Naive thymus-derived CD8-positive, alpha-beta T cell (primary cell): ENCODE data around the gene CACHD1. TPM values are rescaled to one million over a fixed set of nuclear protein-coding genes. Genes with fewer than 3 reads are reported as not detected.

Experiments
- ATAC-seq, 2 donors: fragments of 150-1000 bp; cut with Tn5 transposase in 1 of 2; sonication (Bioruptor Pico), chemical (Tn5 transposase) in 1 of 2; 1 replicate in 1 of 2; 2 replicates in 1 of 2; pipeline ENCODE4 v1.10.0; 2021; ENCODE audit warnings: mild to moderate bottlenecking in 2 of 2, moderate library complexity in 2 of 2
- POLR2A ChIA-PET: fragments of 350-600 bp; sonication (Branson Sonifier 250); formaldehyde crosslinking; loops from one replicate; lab custom pipeline; 2021; ENCODE audit warnings: antibody characterized with exemption; lab: Charles Lee
- DNase-seq, 10 donors: peaks; one replicate each; pipeline versions ENCODE4 v3.0.0 to v3.0.0-alpha.2; 2020 to 2022
- H3K27ac Mint-ChIP-seq, 10 donors: one replicate each; pipeline ENCODE4 v1.8.0; 2020 to 2022; ENCODE audit warnings: mild to moderate bottlenecking in 10 of 10, mixed read lengths in 10 of 10, moderate library complexity in 4 of 10, inconsistent platforms in 1 of 10
- H3K27me3 Mint-ChIP-seq, 5 donors: one replicate each; pipeline ENCODE4 v1.8.0; 2021 to 2022; ENCODE audit warnings: mixed read lengths in 5 of 5
- H3K36me3 Mint-ChIP-seq, 3 donors: one replicate each; pipeline ENCODE4 v1.8.0; 2020 to 2022; ENCODE audit warnings: mixed read lengths in 3 of 3, mild to moderate bottlenecking in 2 of 3, inconsistent platforms in 1 of 3
- H3K4me1 Mint-ChIP-seq, 4 donors: one replicate each; pipeline ENCODE4 v1.8.0; 2021 to 2022; ENCODE audit warnings: mixed read lengths in 4 of 4
- H3K4me3 Mint-ChIP-seq, 10 donors: one replicate each; pipeline ENCODE4 v1.8.0; 2020 to 2022; ENCODE audit warnings: mild to moderate bottlenecking in 10 of 10, mixed read lengths in 10 of 10, moderate library complexity in 6 of 10, inconsistent platforms in 1 of 10
- H3K9me3 Mint-ChIP-seq, 9 donors: one replicate each; pipeline ENCODE4 v1.8.0; 2020 to 2022; ENCODE audit warnings: mixed read lengths in 9 of 9, mild to moderate bottlenecking in 3 of 9, inconsistent platforms in 1 of 9, moderate library complexity in 1 of 9
- polyA plus RNA-seq, 3 donors: library from polyadenylated mRNA; unstranded; fragments of 300-500 nt; fragmentation: Illumina TruSeq; gene quantifications; one replicate each; pipeline ENCODE4 v1.2.3, GENCODE V29; 2021
- total RNA-seq, 8 experiments: library from RNA in 2 of 8; stranded (reverse) in 2 of 8; gene quantifications; one replicate each; pipeline ENCODE4 v1.2.3 and lab custom pipeline; 2021 to 2026

CACHD1 gene
- total and polyA plus RNA-seq, 5 experiments from 2014 or later = 0.80 to 5.2 (median 3.3) TPM

DNA sequence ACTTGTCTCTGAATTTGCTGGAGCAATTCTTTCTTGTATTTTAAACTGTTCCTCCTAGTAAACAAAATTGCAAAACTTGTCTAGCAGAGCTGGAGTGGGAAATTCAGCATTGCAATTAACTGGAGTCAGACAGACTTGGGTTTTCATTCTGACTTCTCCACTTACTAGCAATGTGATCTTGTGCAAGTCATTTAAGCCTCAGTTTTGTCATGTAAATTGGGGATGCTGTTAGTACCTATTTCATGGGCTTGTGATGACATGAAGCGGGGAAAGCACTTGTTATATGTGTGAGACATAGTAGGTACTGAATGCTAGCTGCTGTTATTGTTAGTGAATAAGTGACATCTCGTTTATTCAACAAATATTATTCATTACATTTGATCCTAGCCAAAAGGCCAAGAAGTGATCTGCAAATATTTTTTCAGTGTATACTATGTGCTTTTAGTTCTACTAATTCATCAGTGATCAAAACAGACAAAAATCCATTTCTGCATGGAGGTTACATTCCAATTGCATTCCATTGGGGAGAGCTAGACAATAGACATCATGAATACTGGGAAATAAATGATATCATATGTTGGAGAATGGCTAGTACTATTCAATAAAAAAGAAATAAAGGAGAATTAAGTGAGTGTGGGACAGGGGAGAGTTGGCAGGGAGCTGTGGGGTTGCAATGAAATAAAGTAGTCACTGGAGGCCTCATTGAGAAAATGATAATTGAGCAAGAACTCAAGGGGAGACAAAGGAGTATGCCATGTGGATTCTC, 47.1 kb downstream of the CACHD1 start:
- POLR2A ChIA-PET = interaction anchor here (0.5 kb wide), 1 partner anchor 15 kb away, joined by 4 read pairs; no protein-coding TSS in a partner anchor
- Mint-ChIP-seq H3K4me1 (peaks cover 4 to 34% (median 17%) of the 10 kb centered on the region in 4 donors), H3K9me3 (no peaks in the 10 kb centered on the region), H3K4me3 (no peak overlapping the region), H3K27ac (peak overlapping the region in 1 of 10 donors; percentile 3), H3K27me3 (no peaks in the 10 kb centered on the region), H3K36me3 (peaks cover 0 to 2% (median 0%) of the 10 kb centered on the region in 3 donors)
- no peak for ATAC-seq
- DNase-seq = no peak

DNA sequence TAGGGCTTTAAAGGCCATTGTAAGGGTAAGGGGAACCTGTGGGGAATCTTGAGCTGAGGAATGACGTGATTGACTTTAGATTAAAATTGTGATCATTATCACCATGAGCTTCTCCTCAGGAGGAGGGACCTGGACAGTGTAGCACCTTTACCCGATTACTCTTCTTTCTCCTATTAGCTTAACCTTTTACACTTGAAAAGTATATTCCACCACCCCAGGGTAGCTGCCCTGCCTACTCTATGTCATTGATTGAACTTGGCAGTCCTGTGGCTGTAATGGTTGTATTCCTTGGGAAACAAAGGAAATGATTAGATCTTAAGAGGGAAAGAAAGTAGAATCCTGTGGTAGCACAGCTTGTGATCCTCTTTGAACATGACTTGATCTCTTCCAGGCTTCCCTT, 47.7 kb downstream of the CACHD1 start:
- H3K4me3 Mint-ChIP-seq = no peak overlapping the region
- peaks cover 0 to 2% (median 0%) of the 10 kb centered on the region in 3 donors for H3K36me3 Mint-ChIP-seq
- H3K27me3 Mint-ChIP-seq = no peaks in the 10 kb centered on the region
- H3K27ac Mint-ChIP-seq = no peak overlapping the region
- H3K4me1 Mint-ChIP-seq = peaks cover under 1 to 29% (median 14%) of the 10 kb centered on the region in 4 donors
- POLR2A ChIA-PET = no interaction called here
- no peaks in the 10 kb centered on the region for H3K9me3 Mint-ChIP-seq
- ATAC-seq = no peak
- DNase-seq = no peak

DNA sequence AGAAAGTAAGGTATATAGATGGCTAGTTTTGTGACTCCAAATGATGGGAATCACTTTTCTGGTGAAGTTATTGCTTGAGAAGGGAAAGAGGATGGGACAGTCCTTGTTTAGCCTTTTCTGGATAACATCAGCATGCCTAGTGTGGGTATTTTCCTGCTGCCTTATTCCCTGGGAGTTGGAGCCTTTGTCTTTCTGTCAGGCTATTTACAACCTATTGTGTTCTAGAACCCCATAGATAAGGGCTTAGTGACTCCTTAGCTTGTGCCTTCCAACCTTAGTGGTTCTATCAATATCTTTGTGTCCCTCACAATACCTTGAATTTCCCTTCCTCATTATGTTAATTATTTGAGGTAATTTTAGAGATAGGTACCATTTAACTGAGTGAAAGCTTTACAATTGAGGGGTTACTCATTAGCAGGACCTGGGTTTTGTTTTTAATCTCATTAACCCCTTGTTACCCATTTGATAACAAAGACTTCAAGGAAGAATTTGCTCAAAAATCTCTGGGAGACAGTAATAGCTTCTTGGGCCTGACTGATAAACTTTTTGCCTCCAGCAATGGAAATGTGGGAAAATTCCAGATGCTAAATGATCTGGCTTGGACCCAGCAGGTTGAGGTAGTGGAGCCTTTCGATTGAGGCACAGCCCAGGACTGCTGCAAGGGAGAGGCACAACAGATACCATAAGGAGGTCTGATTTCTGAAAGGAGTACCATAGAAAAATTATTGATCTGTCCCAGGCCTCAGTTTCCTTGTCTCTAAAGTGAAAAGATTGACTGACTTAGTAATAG, 49.0 kb downstream of the CACHD1 start:
- ATAC-seq (no peak), DNase-seq (no peak)
- Mint-ChIP-seq H3K4me1 (peaks cover 0 to 24% (median 10%) of the 10 kb centered on the region in 4 donors), H3K27ac (no peak overlapping the region), H3K36me3 (peaks cover 0 to 2% (median 0%) of the 10 kb centered on the region in 3 donors), H3K27me3 (no peaks in the 10 kb centered on the region), H3K9me3 (no peaks in the 10 kb centered on the region), H3K4me3 (no peak overlapping the region)
- POLR2A ChIA-PET = no interaction called here

DNA sequence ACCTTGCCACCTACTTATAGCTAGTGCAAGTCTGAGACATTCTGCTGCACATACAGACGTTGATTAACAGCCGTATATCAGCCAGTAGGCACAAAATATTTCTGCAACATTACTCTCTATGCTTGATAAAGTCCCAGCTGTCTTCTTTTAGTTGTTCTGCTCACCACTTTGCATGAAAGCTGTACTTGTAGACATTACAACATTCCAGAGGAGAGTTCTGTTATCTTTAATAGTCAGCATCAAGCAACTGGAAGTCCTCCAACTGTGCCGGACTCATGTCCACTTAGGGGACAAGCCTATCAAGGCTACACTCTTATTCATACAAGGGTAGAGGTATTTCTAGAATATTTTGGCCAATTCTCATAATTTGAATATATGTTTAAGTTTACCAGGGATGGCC, 50.0 kb downstream of the CACHD1 start:
- Mint-ChIP-seq H3K27me3 (no peaks in the 10 kb centered on the region), H3K9me3 (no peaks in the 10 kb centered on the region), H3K4me1 (peaks cover 0 to 18% (median 6%) of the 10 kb centered on the region in 4 donors), H3K4me3 (no peak overlapping the region), H3K27ac (peak overlapping the region in 2 of 10 donors; percentile 11 to 19), H3K36me3 (peaks cover 0 to 2% (median 0%) of the 10 kb centered on the region in 3 donors)
- ATAC-seq = no peak
- no peak for DNase-seq
- POLR2A ChIA-PET = no interaction called here

DNA sequence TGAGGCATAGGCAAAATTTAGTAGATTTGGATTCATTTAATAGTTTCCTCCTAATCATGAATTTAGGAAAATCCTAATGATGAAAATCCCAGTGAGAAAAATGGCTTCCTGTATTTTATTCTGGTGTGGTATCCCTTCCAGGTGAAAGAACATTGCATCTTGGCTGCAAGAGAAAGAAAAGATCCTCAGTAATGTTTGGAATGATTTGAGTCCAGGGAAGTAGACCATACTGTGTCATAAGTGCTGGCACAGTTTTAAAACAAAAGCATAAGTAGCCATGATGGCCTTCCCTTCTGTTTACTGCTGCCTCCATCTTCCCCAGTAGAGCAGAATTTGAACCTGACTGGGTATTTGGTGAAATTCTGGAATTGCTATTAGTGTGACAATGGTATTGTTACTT, 52.8 kb downstream of the CACHD1 start:
- POLR2A ChIA-PET = no interaction called here
- H3K27ac Mint-ChIP-seq = no peak overlapping the region
- H3K27me3 Mint-ChIP-seq = no peaks in the 10 kb centered on the region
- no peaks in the 10 kb centered on the region for H3K9me3 Mint-ChIP-seq
- peaks cover 8 to 29% (median 16%) of the 10 kb centered on the region in 4 donors for H3K4me1 Mint-ChIP-seq
- peaks cover 0 to 2% (median 0%) of the 10 kb centered on the region in 3 donors for H3K36me3 Mint-ChIP-seq
- ATAC-seq (no peak), DNase-seq (no peak)
- no peak overlapping the region for H3K4me3 Mint-ChIP-seq

DNA sequence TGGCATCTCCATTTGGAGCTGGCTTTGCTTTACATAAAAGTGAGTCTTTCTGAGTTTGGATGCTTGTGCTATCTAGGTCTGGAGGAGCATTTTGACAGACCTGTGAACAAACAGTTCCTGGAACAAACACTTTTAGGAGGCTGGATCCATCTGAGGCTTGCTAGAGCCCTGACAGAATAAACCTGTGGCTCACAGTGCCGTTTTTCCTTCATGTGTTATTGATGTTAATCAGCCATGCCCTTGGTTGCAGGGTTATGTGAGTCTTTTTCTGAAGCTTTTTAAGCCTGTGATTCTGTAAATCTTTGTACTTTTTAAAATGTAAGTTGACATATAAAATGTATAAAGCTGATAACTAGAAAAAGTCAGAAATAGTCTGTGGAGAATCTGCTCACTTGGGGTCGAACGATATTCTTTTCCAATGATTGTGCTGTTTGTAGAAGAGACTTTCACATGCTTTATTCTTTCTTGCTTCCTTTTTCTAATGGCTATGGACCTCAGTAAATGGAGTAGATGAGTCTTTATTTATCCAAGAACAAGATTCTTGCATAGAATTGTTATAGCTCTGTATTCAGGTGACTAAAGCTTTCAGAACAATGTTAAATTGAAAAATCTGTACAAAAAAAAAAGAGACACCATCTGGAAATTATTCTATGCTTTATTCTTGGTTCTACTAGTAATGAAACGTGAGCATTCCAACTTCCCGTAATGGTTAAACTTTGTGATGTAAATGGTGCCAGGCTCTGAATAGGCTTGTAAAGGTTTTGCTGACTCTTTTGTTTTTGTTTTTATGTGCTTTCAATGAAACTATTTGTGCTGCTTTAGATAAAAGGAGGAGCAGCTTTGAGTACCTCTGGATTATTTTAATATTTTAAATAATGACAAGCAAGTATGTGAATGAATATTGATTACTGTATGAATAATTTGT, 53.7 kb downstream of the CACHD1 start:
- ATAC-seq (no peak), DNase-seq (no peak)
- H3K9me3 Mint-ChIP-seq = no peaks in the 10 kb centered on the region
- POLR2A ChIA-PET = no interaction called here
- H3K27me3 Mint-ChIP-seq = no peaks in the 10 kb centered on the region
- H3K27ac Mint-ChIP-seq = peak overlapping the region in 1 of 10 donors; percentile 9
- H3K4me3 Mint-ChIP-seq = no peak overlapping the region
- peaks cover 8 to 30% (median 18%) of the 10 kb centered on the region in 4 donors for H3K4me1 Mint-ChIP-seq
- H3K36me3 Mint-ChIP-seq = peaks cover 0 to 2% (median 0%) of the 10 kb centered on the region in 3 donors

DNA sequence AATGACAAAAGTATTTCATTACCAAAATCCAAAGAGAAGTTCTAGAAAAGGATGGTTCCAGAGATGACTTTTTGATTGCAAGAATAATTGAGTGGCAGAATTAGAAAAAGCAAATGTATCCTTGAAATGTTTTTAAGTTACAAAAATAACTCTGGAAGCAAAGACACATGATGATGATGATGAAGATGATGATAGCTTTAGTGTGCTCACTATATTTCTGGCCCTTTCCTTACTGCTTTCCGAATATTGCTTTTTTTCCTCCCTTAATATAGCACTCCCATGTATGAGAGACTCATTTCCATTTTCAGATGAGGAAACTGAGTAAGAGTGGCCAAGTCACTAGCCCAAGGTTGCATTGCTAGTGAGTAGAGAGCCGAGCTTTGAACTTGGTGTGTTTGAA, 54.7 kb downstream of the CACHD1 start:
- peaks cover 0 to 2% (median 0%) of the 10 kb centered on the region in 3 donors for H3K36me3 Mint-ChIP-seq
- no peak overlapping the region for H3K27ac Mint-ChIP-seq
- H3K9me3 Mint-ChIP-seq = no peaks in the 10 kb centered on the region
- peaks cover 8 to 33% (median 18%) of the 10 kb centered on the region in 4 donors for H3K4me1 Mint-ChIP-seq
- H3K4me3 Mint-ChIP-seq = no peak overlapping the region
- no peak for ATAC-seq
- DNase-seq = no peak
- H3K27me3 Mint-ChIP-seq = no peaks in the 10 kb centered on the region
- POLR2A ChIA-PET = interaction anchor here (0.6 kb wide), 1 partner anchor 9 kb away, joined by 6 read pairs; no protein-coding TSS in a partner anchor

DNA sequence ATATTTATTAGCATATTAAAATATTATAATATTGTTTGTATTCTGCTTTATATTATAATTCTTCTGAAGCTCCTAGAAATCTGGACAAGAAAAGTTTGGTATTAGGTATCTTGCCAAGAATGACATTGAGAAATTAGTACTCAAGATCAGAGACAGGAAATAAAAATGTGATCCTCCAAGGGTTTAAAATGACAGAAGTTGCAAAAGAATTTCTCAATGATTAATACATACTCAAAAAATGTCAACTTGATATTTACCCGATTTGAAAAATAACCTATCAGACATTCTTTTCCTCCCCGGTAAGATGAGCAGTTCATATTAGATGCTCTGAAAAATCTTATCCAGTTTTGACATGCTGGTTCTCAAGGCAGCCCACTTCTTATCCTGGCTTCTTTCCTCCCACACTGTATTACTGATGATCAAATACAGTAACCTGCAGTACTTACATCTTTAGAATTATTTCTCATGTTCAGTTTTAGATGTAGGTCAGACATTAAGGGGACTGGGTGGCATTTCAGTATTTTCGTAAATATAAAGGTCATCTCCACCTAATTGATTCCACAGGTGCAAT, 55.3 kb downstream of the CACHD1 start:
- no peaks in the 10 kb centered on the region for H3K9me3 Mint-ChIP-seq

DNA sequence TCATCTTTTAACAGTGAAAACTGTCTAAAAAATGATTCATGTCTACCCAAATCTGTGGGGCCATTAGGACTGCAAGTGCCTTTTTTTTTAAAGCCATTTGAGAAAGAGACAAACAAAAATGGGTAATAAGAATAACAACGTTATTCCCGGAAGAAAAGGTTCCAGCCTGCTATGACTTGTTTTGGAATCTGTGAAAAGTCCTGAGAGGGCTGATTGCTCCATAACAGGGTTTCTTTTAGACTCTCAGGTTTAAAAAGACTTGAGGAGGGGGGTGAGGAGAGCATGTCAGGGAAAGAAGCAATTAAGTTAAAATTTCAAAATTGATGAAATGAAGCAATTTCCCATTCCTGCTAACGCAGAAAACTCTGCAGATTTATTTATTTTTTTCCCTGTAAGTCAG, 56.4 kb downstream of the CACHD1 start:
- Mint-ChIP-seq H3K4me1 (peaks cover 8 to 38% (median 20%) of the 10 kb centered on the region in 4 donors), H3K4me3 (no peak overlapping the region), H3K9me3 (no peaks in the 10 kb centered on the region), H3K36me3 (no peaks in the 10 kb centered on the region), H3K27ac (no peak overlapping the region), H3K27me3 (no peaks in the 10 kb centered on the region)
- POLR2A ChIA-PET = no interaction called here
- no peak for ATAC-seq
- DNase-seq = no peak

More for the DNA sequence above, 55.3 kb downstream of the CACHD1 start:
- ATAC-seq = no peak
- Mint-ChIP-seq H3K27me3 (no peaks in the 10 kb centered on the region), H3K27ac (no peak overlapping the region), H3K36me3 (no peaks in the 10 kb centered on the region), H3K4me3 (no peak overlapping the region), H3K4me1 (peaks cover 8 to 33% (median 18%) of the 10 kb centered on the region in 4 donors)
- DNase-seq = no peak
- POLR2A ChIA-PET = interaction anchor here (0.6 kb wide), 1 partner anchor 8 kb away, joined by 6 read pairs; no protein-coding TSS in a partner anchor

DNA sequence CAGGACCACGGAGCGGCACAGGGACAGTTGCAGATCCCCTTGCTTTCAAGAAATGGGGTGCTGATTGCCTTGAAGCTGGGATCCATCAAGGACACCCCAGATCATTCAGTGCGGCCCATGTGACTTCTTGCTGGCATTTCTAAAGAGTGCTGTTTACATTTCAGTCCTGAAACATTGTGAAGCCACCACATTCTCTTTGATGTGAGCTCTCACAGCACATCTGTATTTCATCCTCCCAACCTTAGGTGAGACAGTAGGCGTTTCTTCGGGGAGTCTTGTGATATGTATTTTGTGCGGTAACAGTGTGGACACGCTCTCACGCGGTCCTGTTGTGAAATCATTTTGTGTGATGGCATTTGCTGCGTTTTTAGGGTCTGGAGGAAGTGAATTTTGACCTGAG, 57.2 kb downstream of the CACHD1 start:
- Mint-ChIP-seq H3K4me3 (peak overlapping the region in 9 of 10 donors; percentile 31 to 75 (median 59)), H3K36me3 (no peaks in the 10 kb centered on the region), H3K9me3 (no peaks in the 10 kb centered on the region), H3K27me3 (no peaks in the 10 kb centered on the region), H3K27ac (peak overlapping the region in 7 of 10 donors; percentile 0 to 69 (median 44)), H3K4me1 (peaks cover 8 to 40% (median 27%) of the 10 kb centered on the region in 4 donors)
- DNase-seq (peak in 6 of 10 donors; percentile 6 to 49 (median 27)), ATAC-seq (peak; percentile 95 to 96)
- POLR2A ChIA-PET = no interaction called here

DNA sequence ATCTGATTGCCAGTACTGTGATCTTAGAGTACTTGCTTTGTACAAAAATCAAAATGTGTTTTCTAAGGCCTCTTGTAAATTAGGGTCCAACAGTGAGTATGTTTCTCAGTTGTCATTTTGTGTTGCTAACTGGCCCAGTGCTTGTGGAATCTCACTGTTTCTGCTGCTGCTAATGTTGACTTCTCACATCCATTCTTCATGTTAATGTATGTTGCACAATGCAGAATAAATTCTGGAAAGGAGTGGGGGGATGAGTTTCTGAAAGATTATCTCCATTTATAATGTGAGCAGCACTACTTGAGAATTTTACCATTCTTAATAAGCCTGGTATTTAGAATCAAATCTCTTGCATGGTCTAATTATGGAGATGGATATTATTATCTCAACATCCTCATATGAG, 57.9 kb downstream of the CACHD1 start:
- H3K27me3 Mint-ChIP-seq = no peaks in the 10 kb centered on the region
- POLR2A ChIA-PET = no interaction called here

More for the DNA sequence above, 57.9 kb downstream of the CACHD1 start:
- DNase-seq (no peak), ATAC-seq (no peak)
- Mint-ChIP-seq H3K9me3 (no peaks in the 10 kb centered on the region), H3K4me1 (peaks cover 8 to 46% (median 30%) of the 10 kb centered on the region in 4 donors), H3K27ac (peak overlapping the region in 1 of 10 donors; percentile 0), H3K36me3 (no peaks in the 10 kb centered on the region), H3K4me3 (peak overlapping the region in 1 of 10 donors; percentile 67)
